Endothelial cell of umbilical vein (primary cell): ENCODE measurements around the gene PCYOX1L.

Experiments
- JUN ChIP-seq: IDR thresholded peaks from 2 replicates; pipeline ENCODE4 v1.6.1; 2011; ENCODE audit warnings: borderline replicate concordance, low read depth; ENCODE audit not compliant: insufficient read length, insufficient read depth
- MYC ChIP-seq: IDR thresholded peaks from one replicate; pipeline ENCODE4 v1.6.1; 2011; ENCODE audit warnings: mild to moderate bottlenecking, low read depth, low read length
- POLR2A ChIP-seq: IDR thresholded peaks from 2 replicates; pipeline ENCODE4 v1.6.1; 2012; ENCODE audit warnings: low read depth, mild to moderate bottlenecking, control low read depth, low read length
- TF ChIP-seq, protein P1 (sequence below), 2 donors: IDR thresholded peaks; 1 replicate in 1 of 2; 2 replicates in 1 of 2; pipeline ENCODE4 v1.5.1; 2011; ENCODE audit warnings: low read length in 2 of 2, mild to moderate bottlenecking in 2 of 2, moderate library complexity in 2 of 2, control low read depth in 1 of 2, inconsistent platforms in 1 of 2, low read depth in 1 of 2; ENCODE audit not compliant: insufficient read depth in 1 of 2; ENCODE audit errors: extremely low read depth in 1 of 2
- TF ChIP-seq, protein P2 (sequence below): IDR thresholded peaks from 2 replicates; pipeline ENCODE4 v1.6.1; 2011; ENCODE audit not compliant: insufficient read depth, insufficient read length

DNA sequence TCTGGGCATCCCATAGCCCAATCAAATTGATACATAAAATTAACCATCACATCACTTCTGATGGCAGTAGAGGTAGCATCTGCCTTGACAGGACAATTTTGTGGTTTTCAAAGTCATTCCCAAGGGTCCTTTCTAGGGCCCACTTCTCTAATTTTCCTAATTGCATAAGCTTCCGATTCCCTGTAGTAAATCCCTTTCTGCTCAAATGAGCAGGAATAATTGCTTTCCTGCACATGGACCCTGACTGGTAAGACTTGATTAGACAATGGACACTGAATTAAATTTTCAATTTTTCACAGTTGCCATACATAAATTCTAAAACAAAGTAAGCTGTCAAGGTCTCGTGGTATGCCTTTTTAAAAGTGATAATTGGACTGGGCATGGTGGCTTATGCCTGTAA, 43.2 kb downstream of the PCYOX1L start:
- TF ChIP-seq POLR2A, result no peak
- TF ChIP-seq JUN, result no peak
- TF ChIP-seq, protein P1, sequence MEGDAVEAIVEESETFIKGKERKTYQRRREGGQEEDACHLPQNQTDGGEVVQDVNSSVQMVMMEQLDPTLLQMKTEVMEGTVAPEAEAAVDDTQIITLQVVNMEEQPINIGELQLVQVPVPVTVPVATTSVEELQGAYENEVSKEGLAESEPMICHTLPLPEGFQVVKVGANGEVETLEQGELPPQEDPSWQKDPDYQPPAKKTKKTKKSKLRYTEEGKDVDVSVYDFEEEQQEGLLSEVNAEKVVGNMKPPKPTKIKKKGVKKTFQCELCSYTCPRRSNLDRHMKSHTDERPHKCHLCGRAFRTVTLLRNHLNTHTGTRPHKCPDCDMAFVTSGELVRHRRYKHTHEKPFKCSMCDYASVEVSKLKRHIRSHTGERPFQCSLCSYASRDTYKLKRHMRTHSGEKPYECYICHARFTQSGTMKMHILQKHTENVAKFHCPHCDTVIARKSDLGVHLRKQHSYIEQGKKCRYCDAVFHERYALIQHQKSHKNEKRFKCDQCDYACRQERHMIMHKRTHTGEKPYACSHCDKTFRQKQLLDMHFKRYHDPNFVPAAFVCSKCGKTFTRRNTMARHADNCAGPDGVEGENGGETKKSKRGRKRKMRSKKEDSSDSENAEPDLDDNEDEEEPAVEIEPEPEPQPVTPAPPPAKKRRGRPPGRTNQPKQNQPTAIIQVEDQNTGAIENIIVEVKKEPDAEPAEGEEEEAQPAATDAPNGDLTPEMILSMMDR (IDR thresholded peaks at IDR 0.05; ENCODE audit: extremely low read depth in 1 of 2, insufficient read depth in 1 of 2, low read depth in 1 of 2, low read length in 2 of 2), result no peak
- no peak for TF ChIP-seq MYC
- TF ChIP-seq, protein P2, sequence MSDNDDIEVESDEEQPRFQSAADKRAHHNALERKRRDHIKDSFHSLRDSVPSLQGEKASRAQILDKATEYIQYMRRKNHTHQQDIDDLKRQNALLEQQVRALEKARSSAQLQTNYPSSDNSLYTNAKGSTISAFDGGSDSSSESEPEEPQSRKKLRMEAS, result no peak
